ENCODE results near the gene TMC2. TPM values are rescaled to one million over a fixed set of nuclear protein-coding genes. Genes with fewer than 3 reads are reported as not detected.

TMC2 gene
- total RNA-seq, 1 experiment from 2014 or later, result not detected

DNA sequence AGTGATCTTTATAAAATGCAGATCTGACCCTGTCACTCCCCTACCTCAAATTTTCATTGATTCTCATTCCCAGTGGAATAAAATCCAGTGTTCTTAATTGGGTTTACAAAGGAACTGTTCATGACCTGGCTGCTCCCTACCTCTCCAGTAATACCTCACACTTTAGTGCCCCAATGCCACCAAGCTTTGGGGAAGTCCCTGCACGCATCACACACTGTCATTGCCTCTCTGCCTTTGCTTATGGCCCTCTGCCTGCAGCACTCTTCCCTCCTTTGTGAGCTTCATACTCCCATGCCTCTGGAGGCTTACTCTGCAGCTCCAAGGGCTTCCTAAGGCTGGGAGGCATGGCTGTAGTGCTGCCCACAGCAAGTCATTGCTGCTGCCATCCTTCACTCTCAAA, 57.4 kb downstream of the TMC2 start:
- no peaks in the 10 kb centered on the region for H3K36me3 ChIP-seq (ENCODE audit: insufficient read depth, low read length, poor library complexity, severe bottlenecking)
- H3K4me1 ChIP-seq (ENCODE audit: insufficient read depth, low read length, poor library complexity, severe bottlenecking), result peaks cover 11% of the 10 kb centered on the region
- POLR2A ChIA-PET (ENCODE audit: low non-redundant PET), result no interaction called here
- H3K4me3 ChIP-seq (ENCODE audit: low read depth, low read length, poor library complexity, severe bottlenecking), result no peak overlapping the region
- no TSS peak for BruUV-seq (replicated peaks)
- DNase-seq (ENCODE audit: low spot score), result no peak
- CTCF ChIA-PET, result no interaction called here
- TF ChIP-seq, protein P1, sequence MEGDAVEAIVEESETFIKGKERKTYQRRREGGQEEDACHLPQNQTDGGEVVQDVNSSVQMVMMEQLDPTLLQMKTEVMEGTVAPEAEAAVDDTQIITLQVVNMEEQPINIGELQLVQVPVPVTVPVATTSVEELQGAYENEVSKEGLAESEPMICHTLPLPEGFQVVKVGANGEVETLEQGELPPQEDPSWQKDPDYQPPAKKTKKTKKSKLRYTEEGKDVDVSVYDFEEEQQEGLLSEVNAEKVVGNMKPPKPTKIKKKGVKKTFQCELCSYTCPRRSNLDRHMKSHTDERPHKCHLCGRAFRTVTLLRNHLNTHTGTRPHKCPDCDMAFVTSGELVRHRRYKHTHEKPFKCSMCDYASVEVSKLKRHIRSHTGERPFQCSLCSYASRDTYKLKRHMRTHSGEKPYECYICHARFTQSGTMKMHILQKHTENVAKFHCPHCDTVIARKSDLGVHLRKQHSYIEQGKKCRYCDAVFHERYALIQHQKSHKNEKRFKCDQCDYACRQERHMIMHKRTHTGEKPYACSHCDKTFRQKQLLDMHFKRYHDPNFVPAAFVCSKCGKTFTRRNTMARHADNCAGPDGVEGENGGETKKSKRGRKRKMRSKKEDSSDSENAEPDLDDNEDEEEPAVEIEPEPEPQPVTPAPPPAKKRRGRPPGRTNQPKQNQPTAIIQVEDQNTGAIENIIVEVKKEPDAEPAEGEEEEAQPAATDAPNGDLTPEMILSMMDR (conservative IDR thresholded peaks at IDR 0.05; ENCODE audit: low read depth, low read length), result no peak
- no peak for TF ChIP-seq EZH2 (IDR thresholded peaks at IDR 0.05; ENCODE audit: borderline replicate concordance, low read depth, low read length, poor library complexity, severe bottlenecking)
- H3K27ac ChIP-seq (ENCODE audit: low read depth, low read length, poor library complexity, severe bottlenecking), result no peak overlapping the region
- H3K27me3 ChIP-seq (replicated peaks; ENCODE audit: insufficient read depth, low read depth, low read length, poor library complexity), result no peaks in the 10 kb centered on the region
- no peaks in the 10 kb centered on the region for H3K9me3 ChIP-seq (ENCODE audit: low read depth, low read length, poor library complexity, severe bottlenecking)
- intact Hi-C loops (cut with micrococcal nuclease; ENCODE audit: unreplicated experiment), result no loop called here

DNA sequence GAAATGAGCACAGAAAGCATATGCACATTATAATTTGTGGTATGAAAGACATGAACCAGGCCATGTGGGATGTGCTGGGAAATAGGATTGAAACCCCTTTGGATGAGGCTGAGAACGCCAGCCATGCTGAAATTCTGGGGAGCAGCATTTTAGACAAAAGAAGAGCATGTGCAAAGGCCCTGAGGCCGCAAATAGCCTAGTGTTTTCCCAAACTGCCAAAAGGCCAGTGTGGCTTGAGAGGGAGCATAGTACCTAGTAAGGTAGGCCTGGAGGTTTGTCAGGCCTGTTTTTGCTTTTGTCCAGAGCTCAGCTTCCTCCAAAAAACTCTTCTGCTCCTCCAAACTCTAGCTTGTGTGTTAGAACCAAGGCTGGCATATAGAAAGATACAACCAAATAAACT, 58.7 kb downstream of the TMC2 start:
- Histone ChIP-seq H3K27me3 (replicated peaks; ENCODE audit: insufficient read depth, low read depth, low read length, poor library complexity) (no peaks in the 10 kb centered on the region), H3K4me1 (ENCODE audit: insufficient read depth, low read length, poor library complexity, severe bottlenecking) (peaks cover 11% of the 10 kb centered on the region), H3K4me3 (ENCODE audit: low read depth, low read length, poor library complexity, severe bottlenecking) (no peak overlapping the region), H3K9me3 (ENCODE audit: low read depth, low read length, poor library complexity, severe bottlenecking) (no peaks in the 10 kb centered on the region), H3K36me3 (ENCODE audit: insufficient read depth, low read length, poor library complexity, severe bottlenecking) (no peaks in the 10 kb centered on the region), H3K27ac (ENCODE audit: low read depth, low read length, poor library complexity, severe bottlenecking) (no peak overlapping the region)
- no peak for DNase-seq (ENCODE audit: low spot score)
- no TSS peak for BruUV-seq (replicated peaks)
- intact Hi-C loops (cut with micrococcal nuclease; ENCODE audit: unreplicated experiment), result no loop called here
- TF ChIP-seq EZH2 (IDR thresholded peaks at IDR 0.05; ENCODE audit: borderline replicate concordance, low read depth, low read length, poor library complexity, severe bottlenecking), result no peak
- TF ChIP-seq, protein P1 (conservative IDR thresholded peaks at IDR 0.05; ENCODE audit: low read depth, low read length), result no peak
- CTCF ChIA-PET, result no interaction called here
- POLR2A ChIA-PET (ENCODE audit: low non-redundant PET), result no interaction called here

DNA sequence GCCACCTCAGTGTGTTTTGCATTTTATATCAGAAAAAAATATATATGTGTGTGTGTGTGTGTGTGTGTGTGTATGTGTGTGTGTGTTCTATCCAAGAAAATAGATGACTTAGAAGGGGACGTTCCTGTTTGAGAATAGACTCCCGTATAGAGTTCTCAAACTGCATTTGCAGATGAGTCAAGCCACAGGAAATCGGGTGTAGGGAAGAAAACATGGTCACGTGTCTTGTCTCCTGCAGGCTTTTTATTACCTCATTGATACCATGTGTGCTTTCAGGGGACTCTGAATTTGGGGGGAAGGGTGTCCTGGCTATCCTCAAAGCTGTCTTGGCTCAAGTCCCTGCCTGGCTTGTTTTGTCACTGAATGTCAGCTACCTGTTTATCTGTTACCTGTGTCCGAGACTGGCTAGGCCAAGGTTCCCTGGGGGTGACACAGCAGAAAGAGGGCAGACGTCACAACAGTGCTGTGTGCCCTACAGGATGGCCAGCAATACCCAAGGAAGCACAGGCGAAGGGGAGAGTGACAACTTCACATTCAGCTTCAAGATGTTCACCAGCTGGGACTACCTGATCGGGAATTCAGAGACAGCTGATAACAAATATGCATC, 60.4 kb downstream of the TMC2 start:
- POLR2A ChIA-PET (ENCODE audit: low non-redundant PET), result no interaction called here
- CTCF ChIA-PET, result no interaction called here
- TF ChIP-seq EZH2 (IDR thresholded peaks at IDR 0.05; ENCODE audit: borderline replicate concordance, low read depth, low read length, poor library complexity, severe bottlenecking), result no peak
- TF ChIP-seq, protein P1 (conservative IDR thresholded peaks at IDR 0.05; ENCODE audit: low read depth, low read length), result no peak

More for the DNA sequence above, 60.4 kb downstream of the TMC2 start:
- DNase-seq (ENCODE audit: low spot score), result peak; percentile 67
- Histone ChIP-seq H3K36me3 (ENCODE audit: insufficient read depth, low read length, poor library complexity, severe bottlenecking) (no peaks in the 10 kb centered on the region), H3K4me3 (ENCODE audit: low read depth, low read length, poor library complexity, severe bottlenecking) (no peak overlapping the region), H3K27me3 (replicated peaks; ENCODE audit: insufficient read depth, low read depth, low read length, poor library complexity) (no peaks in the 10 kb centered on the region), H3K27ac (ENCODE audit: low read depth, low read length, poor library complexity, severe bottlenecking) (no peak overlapping the region), H3K9me3 (ENCODE audit: low read depth, low read length, poor library complexity, severe bottlenecking) (no peaks in the 10 kb centered on the region), H3K4me1 (ENCODE audit: insufficient read depth, low read length, poor library complexity, severe bottlenecking) (peaks cover 11% of the 10 kb centered on the region)
- no TSS peak for BruUV-seq (replicated peaks)
- intact Hi-C loops (cut with micrococcal nuclease; ENCODE audit: unreplicated experiment), result no loop called here

Data from A673 (cell line).